Measurements from ENCODE around the gene HMGN1.

HMGN1 gene

DNA sequence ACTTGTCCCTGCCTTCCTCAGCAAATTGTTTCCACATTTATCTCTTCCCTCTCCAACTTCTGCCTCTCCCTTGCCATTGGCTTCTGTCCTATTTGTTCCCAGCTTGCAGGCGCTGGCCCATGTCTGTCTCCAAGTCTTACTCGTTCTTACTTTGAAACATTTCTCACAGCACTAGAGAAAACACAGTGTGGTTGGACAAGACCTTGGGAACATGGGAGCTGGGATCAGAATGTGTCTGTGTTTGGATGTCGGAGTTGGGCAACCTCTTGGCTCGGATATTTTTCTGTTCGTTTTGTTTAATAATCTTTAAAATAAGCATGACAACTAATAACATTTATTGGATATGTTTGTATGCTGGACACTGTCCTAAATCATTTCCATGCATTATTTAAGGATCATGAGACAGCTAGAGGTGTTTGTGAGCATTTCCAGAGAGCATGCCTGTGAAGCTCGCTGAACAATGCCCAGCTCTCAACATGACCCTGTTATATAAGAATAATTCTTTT is 29.6 kb downstream of the HMGN1 start:
- Histone ChIP-seq H3K9ac (ENCODE audit: low read depth, low read length, poor library complexity, severe bottlenecking) (no peak overlapping the region), H3K79me2 (ENCODE audit: insufficient read depth, low read length) (peaks cover 6% of the 10 kb centered on the region), H3K4me3 (ENCODE audit: low read length, poor library complexity, severe bottlenecking) (no peak overlapping the region), H3K4me1 (ENCODE audit: insufficient read depth, low read length, poor library complexity, severe bottlenecking) (peaks cover 3% of the 10 kb centered on the region), H3K9me2 (replicated peaks; ENCODE audit: low read depth, low read length) (no peaks in the 10 kb centered on the region), H3F3A (ENCODE audit: low read depth) (no peaks in the 10 kb centered on the region), H4K20me1 (ENCODE audit: insufficient read depth, low read length, poor library complexity, severe bottlenecking) (no peaks in the 10 kb centered on the region), H3K4me2 (ENCODE audit: low read depth, low read length, poor library complexity, severe bottlenecking) (no peak overlapping the region), H3K27me3 (ENCODE audit: insufficient read depth, low read length, poor library complexity, severe bottlenecking) (no peaks in the 10 kb centered on the region), H2AFZ (ENCODE audit: low read length) (no peak overlapping the region), H3K36me3 (ENCODE audit: insufficient read depth, low read length) (no peaks in the 10 kb centered on the region), H3K9me3 (ENCODE audit: insufficient read depth, low read depth, low read length) (no peaks in the 10 kb centered on the region)
- no peak for TF ChIP-seq EZH2phosphoT487 (IDR thresholded peaks at IDR 0.05; ENCODE audit: borderline replicate concordance)
- no peak for TF ChIP-seq CTCF (conservative IDR thresholded peaks at IDR 0.05; ENCODE audit: low read length)

DNA sequence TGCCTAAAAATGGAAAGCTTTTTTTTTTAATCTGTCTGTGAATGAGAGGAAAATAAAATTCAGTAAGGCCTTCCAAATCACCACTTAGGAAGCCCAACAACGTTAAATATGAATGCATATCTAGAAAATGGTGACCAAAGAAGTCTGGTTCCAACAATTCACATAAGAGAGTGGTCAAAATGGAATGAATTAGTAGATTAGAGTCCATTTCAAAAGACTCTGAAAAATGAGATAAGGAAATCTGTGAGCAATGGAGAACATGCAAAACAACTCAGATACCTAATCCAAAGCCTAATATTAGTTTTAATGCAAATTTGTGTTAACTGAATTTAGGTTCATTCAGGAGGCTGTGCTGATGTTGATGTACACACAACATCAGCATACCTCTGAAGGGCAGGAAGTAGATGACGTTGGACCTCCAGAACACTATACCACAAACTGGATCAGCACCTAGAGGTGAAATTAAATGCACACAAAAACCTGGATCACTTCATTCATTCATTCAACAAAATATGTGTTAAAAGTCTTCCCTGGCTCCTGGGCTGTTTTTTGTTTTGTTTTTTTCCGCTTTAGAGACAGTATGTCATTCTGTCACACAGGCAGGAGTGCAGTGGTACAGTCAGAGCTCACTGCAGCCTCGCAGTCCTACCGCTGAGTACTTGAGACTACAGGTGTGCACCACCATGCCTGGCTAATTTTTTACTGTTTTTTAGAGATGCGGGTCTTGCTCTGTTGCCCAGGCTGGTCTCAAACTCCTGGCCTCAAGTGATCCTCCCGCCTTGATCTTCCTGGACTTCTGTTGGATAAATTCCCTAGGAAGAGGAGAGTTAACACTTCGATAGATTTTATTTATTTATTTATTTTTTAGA is 30.6 kb downstream of the HMGN1 start:
- Histone ChIP-seq H3K27me3 (ENCODE audit: insufficient read depth, low read length, poor library complexity, severe bottlenecking) (no peaks in the 10 kb centered on the region), H2AFZ (ENCODE audit: low read length) (no peak overlapping the region), H4K20me1 (ENCODE audit: insufficient read depth, low read length, poor library complexity, severe bottlenecking) (no peaks in the 10 kb centered on the region), H3K9me2 (replicated peaks; ENCODE audit: low read depth, low read length) (no peaks in the 10 kb centered on the region), H3K4me3 (ENCODE audit: low read length, poor library complexity, severe bottlenecking) (no peak overlapping the region), H3K9me3 (ENCODE audit: insufficient read depth, low read depth, low read length) (no peaks in the 10 kb centered on the region), H3K4me2 (ENCODE audit: low read depth, low read length, poor library complexity, severe bottlenecking) (no peak overlapping the region), H3K79me2 (ENCODE audit: insufficient read depth, low read length) (peaks cover 11% of the 10 kb centered on the region), H3F3A (ENCODE audit: low read depth) (no peaks in the 10 kb centered on the region), H3K4me1 (ENCODE audit: insufficient read depth, low read length, poor library complexity, severe bottlenecking) (peaks cover 6% of the 10 kb centered on the region), H3K36me3 (ENCODE audit: insufficient read depth, low read length) (no peaks in the 10 kb centered on the region), H3K9ac (ENCODE audit: low read depth, low read length, poor library complexity, severe bottlenecking) (no peak overlapping the region)
- no peak for TF ChIP-seq EZH2phosphoT487 (IDR thresholded peaks at IDR 0.05; ENCODE audit: borderline replicate concordance)
- TF ChIP-seq CTCF (conservative IDR thresholded peaks at IDR 0.05; ENCODE audit: low read length) = no peak

DNA sequence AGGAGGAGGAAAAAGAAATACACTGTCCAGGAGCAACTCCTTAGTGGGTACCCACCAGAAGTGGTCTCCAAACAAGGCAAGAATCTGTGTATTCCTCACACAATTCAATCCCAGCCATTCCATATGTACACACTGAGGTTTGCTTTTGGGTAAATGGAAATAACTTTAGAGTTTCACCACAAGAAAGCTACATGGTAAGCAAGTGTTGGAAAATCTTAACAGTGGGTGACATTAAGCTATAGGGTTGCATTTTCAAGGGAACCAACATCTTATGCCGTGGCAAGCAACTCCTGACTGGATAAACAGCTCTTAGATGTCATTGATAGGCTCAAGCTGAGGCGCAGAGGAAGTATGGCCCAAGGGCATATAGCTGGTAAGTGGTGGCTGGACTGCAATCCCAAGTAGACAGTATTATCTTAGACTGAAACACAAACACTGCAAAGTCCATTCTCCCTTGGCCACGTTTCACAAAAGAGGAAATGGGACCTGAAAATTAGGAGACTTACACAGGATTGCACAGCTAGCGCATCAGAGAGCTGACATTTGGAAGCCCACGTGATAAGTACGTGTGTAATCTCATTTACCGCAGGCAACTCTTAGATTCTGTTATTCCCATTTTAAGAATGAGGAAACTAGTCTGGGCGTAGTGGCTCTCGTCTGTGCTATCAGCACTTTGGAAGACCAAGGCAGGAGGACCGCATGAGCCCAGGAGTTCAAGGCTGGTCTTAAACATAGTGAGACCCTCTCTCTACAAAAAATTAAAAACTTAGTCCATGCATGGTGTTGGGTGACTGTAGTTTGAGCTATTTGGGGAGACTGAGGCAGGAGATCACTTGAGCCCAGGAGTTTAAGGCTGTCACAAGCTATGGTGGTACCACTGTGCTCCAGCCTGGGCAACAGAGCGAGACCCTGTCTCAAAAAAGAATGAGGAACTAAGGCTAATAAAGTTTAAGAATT is 31.5 kb downstream of the HMGN1 start:
- Histone ChIP-seq H3K4me1 (ENCODE audit: insufficient read depth, low read length, poor library complexity, severe bottlenecking) (peaks cover 6% of the 10 kb centered on the region), H4K20me1 (ENCODE audit: insufficient read depth, low read length, poor library complexity, severe bottlenecking) (no peaks in the 10 kb centered on the region), H3K9me2 (replicated peaks; ENCODE audit: low read depth, low read length) (no peaks in the 10 kb centered on the region), H3K27me3 (ENCODE audit: insufficient read depth, low read length, poor library complexity, severe bottlenecking) (no peaks in the 10 kb centered on the region), H3K79me2 (ENCODE audit: insufficient read depth, low read length) (peaks cover 17% of the 10 kb centered on the region), H3K4me2 (ENCODE audit: low read depth, low read length, poor library complexity, severe bottlenecking) (no peak overlapping the region), H3K9ac (ENCODE audit: low read depth, low read length, poor library complexity, severe bottlenecking) (no peak overlapping the region), H3F3A (ENCODE audit: low read depth) (no peaks in the 10 kb centered on the region), H3K4me3 (ENCODE audit: low read length, poor library complexity, severe bottlenecking) (no peak overlapping the region), H3K36me3 (ENCODE audit: insufficient read depth, low read length) (no peaks in the 10 kb centered on the region), H2AFZ (ENCODE audit: low read length) (no peak overlapping the region), H3K9me3 (ENCODE audit: insufficient read depth, low read depth, low read length) (no peaks in the 10 kb centered on the region)
- TF ChIP-seq CTCF (conservative IDR thresholded peaks at IDR 0.05; ENCODE audit: low read length) (no peak), EZH2phosphoT487 (IDR thresholded peaks at IDR 0.05; ENCODE audit: borderline replicate concordance) (no peak)

Data from Loucy (cell line).